Neural progenitor cell (in vitro differentiated cells): ENCODE measurements around the gene CELSR1.

Experiments used
- CTCF ChIP-seq: fragments of 200-600 bp; sonication (generic); IDR thresholded peaks from 2 replicates; pipeline ENCODE4 v1.5.1; 2017; ENCODE audit warnings: antibody characterized with exemption, mild to moderate bottlenecking
- EZH2 ChIP-seq: fragments of 200-600 bp; sonication (generic); IDR thresholded peaks from 2 replicates; pipeline ENCODE4 v1.6.1; 2017; ENCODE audit warnings: antibody characterized with exemption, mild to moderate bottlenecking, moderate library complexity

DNA sequence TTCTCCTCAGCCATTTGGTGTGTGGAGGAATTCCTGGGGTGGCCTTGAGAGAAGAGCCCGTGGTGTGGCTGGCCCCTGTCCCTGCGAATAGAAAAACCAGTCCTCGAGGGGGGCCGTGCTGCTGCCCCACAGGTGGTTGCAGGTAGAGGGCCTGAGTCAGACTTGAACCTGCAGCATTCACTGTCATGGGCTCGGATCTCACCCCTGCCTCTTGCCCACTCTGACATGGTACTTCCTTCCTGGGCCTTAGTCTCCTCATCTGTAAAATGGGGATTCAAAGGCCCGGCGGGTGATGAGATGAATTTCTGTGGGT is 182.5 kb downstream of the CELSR1 start:
- no peak for TF ChIP-seq EZH2
- no peak for TF ChIP-seq CTCF
